ENCODE data around the gene DCBLD1. TPM values are rescaled to one million over a fixed set of nuclear protein-coding genes. Genes with fewer than 3 reads are reported as not detected.
A peak's percentile ranks its signal among the peaks of the same experiment; 100 is the strongest.

Gene DCBLD1
- total and polyA plus RNA-seq, 2 of the 4 experiments (the other 2 are of a cell fraction): 21.1 to 27.8 TPM

DNA sequence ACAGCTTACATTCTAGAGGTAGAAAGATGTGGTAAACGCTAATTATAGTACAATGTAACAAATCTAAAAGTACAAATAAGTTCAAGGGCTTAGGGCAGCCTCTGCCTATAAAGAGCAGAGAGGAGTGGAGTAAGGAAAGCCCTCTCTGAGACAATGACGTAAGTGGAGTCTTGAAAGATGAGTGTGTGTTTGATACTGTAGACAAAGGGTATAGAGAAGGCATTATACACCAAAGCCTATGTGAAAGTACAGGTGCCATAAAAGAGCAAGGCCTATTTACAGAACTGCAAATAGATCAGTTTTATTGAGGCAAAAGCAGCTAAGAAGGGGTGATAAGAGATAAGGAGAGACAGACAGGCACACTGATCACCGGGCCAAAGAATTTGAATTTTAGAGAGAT, 108.9 kb downstream of the DCBLD1 start:
- Histone ChIP-seq H3K36me3 (ENCODE audit: control insufficient read depth, insufficient read depth, low read length) (peaks cover 10% of the 10 kb centered on the region), H4K5ac (ENCODE audit: low read depth, low read length) (no peak overlapping the region), H2AK9ac (replicated peaks; ENCODE audit: low read depth, low read length, poor library complexity) (no peak overlapping the region), H3K4ac (ENCODE audit: low read depth, low read length) (no peak overlapping the region), H2BK20ac (ENCODE audit: low read depth, low read length) (no peak overlapping the region), H4K8ac (ENCODE audit: low read depth in 2 of 2, low read length in 2 of 2) (no peak overlapping the region), H2AK5ac (ENCODE audit: low read depth, low read length) (no peak overlapping the region), H3K23ac (ENCODE audit: low read depth, low read length) (no peak overlapping the region), H2BK5ac (ENCODE audit: low read depth, low read length, poor library complexity, severe bottlenecking) (no peak overlapping the region), H3K27ac (ENCODE audit: insufficient read depth, low read length) (no peak overlapping the region), H3K18ac (ENCODE audit: low read depth, low read length) (no peak overlapping the region), H4K20me1 (ENCODE audit: insufficient read depth, low read length) (peaks cover 17% of the 10 kb centered on the region; the same call in 1 of the 2 replicates), H3K79me1 (ENCODE audit: low read depth in 1 of 2, low read length in 2 of 2) (peaks cover 8 to 46% of the 10 kb centered on the region in 2 experiments), H3K27me3 (ENCODE audit: control insufficient read depth, insufficient read depth, low read length) (no peaks in the 10 kb centered on the region), H2BK15ac (ENCODE audit: low read depth, low read length) (no peak overlapping the region), H2AFZ (replicated peaks; ENCODE audit: low read length, poor library complexity) (no peak overlapping the region), H4K91ac (ENCODE audit: insufficient read depth, low read depth, low read length) (no peak overlapping the region), H3K9ac (ENCODE audit: low read depth, low read length) (no peak overlapping the region), H3K14ac (replicated peaks; ENCODE audit: low read depth, low read length) (no peak overlapping the region), H3K9me1 (ENCODE audit: insufficient read depth, low read length) (no peaks in the 10 kb centered on the region), H3K4me3 (ENCODE audit: insufficient read depth, low read depth, low read length) (no peak overlapping the region), H3K56ac (ENCODE audit: extremely low read depth, insufficient read depth, low read length) (no peak overlapping the region), H3K9me3 (ENCODE audit: control insufficient read depth, insufficient read depth, low read length) (no peaks in the 10 kb centered on the region), H3K4me2 (ENCODE audit: low read depth, low read length) (no peak overlapping the region), H2BK120ac (ENCODE audit: low read depth, low read length) (no peak overlapping the region), H3K4me1 (ENCODE audit: control insufficient read depth, insufficient read depth, low read length) (no peaks in the 10 kb centered on the region)
- in situ Hi-C loops (cut with MboI; ENCODE audit: low sequenced_read_pairs) (no loop called here), dilution Hi-C loops (cut with HindIII; ENCODE audit: low sequenced_read_pairs, unreplicated experiment) (no loop called here), intact Hi-C loops (cut with micrococcal nuclease) (no loop called here)
- DNase-seq (peak; percentile 43), ATAC-seq (ENCODE audit: low read depth) (peak; percentile 46; the same call in 1 of the 2 replicates)
- no TSS peak for BruUV-seq (replicated peaks)
- CTCF ChIA-PET: no interaction called here
- POLR2A ChIA-PET (ENCODE audit: unreplicated experiment): no interaction called here
- WGBS, 2 experiments (ENCODE audit: extremely low coverage in 2 of 2, insufficient read length in 1 of 2): no CpG with 5 or more reads among the region's 3 CpGs
- TF ChIP-seq CEBPB (IDR thresholded peaks at IDR 0.05; ENCODE audit: low read depth, low read length): no peak
- no peak for TF ChIP-seq BHLHE40 (IDR thresholded peaks at IDR 0.05; ENCODE audit: low read depth, low read length)
- TF ChIP-seq, protein P1, sequence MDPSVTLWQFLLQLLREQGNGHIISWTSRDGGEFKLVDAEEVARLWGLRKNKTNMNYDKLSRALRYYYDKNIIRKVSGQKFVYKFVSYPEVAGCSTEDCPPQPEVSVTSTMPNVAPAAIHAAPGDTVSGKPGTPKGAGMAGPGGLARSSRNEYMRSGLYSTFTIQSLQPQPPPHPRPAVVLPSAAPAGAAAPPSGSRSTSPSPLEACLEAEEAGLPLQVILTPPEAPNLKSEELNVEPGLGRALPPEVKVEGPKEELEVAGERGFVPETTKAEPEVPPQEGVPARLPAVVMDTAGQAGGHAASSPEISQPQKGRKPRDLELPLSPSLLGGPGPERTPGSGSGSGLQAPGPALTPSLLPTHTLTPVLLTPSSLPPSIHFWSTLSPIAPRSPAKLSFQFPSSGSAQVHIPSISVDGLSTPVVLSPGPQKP (IDR thresholded peaks at IDR 0.05; ENCODE audit: borderline replicate concordance, low read depth, low read length): no peak
- TF ChIP-seq USF2 (IDR thresholded peaks at IDR 0.05; ENCODE audit: low read depth, low read length): no peak
- TF ChIP-seq SMC3 (IDR thresholded peaks at IDR 0.05; ENCODE audit: low read depth, low read length): no peak
- TF ChIP-seq MAFK (IDR thresholded peaks at IDR 0.05; ENCODE audit: low read depth, low read length): no peak
- TF ChIP-seq CHD1 (IDR thresholded peaks at IDR 0.05; ENCODE audit: low read depth, low read length): no peak
- no peak for TF ChIP-seq FOS (IDR thresholded peaks at IDR 0.05; ENCODE audit: low read depth, low read length)
- no peak for TF ChIP-seq RAD21 (IDR thresholded peaks at IDR 0.05; ENCODE audit: low read length)
- TF ChIP-seq RFX5 (IDR thresholded peaks at IDR 0.05; ENCODE audit: low read depth, low read length): no peak
- no peak for TF ChIP-seq MAZ (IDR thresholded peaks at IDR 0.05; ENCODE audit: borderline replicate concordance, low read depth, low read length)
- no peak for TF ChIP-seq NFE2L2 (IDR thresholded peaks at IDR 0.05; ENCODE audit: low read depth, low read length)
- TF ChIP-seq, protein P2, sequence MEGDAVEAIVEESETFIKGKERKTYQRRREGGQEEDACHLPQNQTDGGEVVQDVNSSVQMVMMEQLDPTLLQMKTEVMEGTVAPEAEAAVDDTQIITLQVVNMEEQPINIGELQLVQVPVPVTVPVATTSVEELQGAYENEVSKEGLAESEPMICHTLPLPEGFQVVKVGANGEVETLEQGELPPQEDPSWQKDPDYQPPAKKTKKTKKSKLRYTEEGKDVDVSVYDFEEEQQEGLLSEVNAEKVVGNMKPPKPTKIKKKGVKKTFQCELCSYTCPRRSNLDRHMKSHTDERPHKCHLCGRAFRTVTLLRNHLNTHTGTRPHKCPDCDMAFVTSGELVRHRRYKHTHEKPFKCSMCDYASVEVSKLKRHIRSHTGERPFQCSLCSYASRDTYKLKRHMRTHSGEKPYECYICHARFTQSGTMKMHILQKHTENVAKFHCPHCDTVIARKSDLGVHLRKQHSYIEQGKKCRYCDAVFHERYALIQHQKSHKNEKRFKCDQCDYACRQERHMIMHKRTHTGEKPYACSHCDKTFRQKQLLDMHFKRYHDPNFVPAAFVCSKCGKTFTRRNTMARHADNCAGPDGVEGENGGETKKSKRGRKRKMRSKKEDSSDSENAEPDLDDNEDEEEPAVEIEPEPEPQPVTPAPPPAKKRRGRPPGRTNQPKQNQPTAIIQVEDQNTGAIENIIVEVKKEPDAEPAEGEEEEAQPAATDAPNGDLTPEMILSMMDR (conservative IDR thresholded peaks at IDR 0.05; ENCODE audit: low read depth, low read length): no peak
- no peak for TF ChIP-seq MXI1 (IDR thresholded peaks at IDR 0.05; ENCODE audit: borderline replicate concordance, low read depth, low read length)
- TF ChIP-seq POLR2A (IDR thresholded peaks at IDR 0.05; ENCODE audit: low read depth, low read length): no peak
- no peak for TF ChIP-seq RCOR1 (IDR thresholded peaks at IDR 0.05; ENCODE audit: insufficient replicate concordance, low read length)
